ENCODE measurements around the gene MEGF6.

Gene MEGF6

GRCh38 chr1:3596663-3597598, 14.4 kb downstream of the MEGF6 start:
- no peak overlapping the region for H3K27ac ChIP-seq (ENCODE audit: poor library complexity, severe bottlenecking)
- no peak overlapping the region for H3K4me3 ChIP-seq (ENCODE audit: severe bottlenecking)
- ATAC-seq (ENCODE audit: low read depth) (no peak), DNase-seq (ENCODE audit: low spot score) (no peak)
- no peaks in the 10 kb centered on the region for H3K36me3 ChIP-seq (ENCODE audit: low read depth)
- no peaks in the 10 kb centered on the region for H3K27me3 ChIP-seq (ENCODE audit: insufficient read depth, poor library complexity, severe bottlenecking)
- no peaks in the 10 kb centered on the region for H3K9me3 ChIP-seq (ENCODE audit: severe bottlenecking)
- TF ChIP-seq, protein P1, sequence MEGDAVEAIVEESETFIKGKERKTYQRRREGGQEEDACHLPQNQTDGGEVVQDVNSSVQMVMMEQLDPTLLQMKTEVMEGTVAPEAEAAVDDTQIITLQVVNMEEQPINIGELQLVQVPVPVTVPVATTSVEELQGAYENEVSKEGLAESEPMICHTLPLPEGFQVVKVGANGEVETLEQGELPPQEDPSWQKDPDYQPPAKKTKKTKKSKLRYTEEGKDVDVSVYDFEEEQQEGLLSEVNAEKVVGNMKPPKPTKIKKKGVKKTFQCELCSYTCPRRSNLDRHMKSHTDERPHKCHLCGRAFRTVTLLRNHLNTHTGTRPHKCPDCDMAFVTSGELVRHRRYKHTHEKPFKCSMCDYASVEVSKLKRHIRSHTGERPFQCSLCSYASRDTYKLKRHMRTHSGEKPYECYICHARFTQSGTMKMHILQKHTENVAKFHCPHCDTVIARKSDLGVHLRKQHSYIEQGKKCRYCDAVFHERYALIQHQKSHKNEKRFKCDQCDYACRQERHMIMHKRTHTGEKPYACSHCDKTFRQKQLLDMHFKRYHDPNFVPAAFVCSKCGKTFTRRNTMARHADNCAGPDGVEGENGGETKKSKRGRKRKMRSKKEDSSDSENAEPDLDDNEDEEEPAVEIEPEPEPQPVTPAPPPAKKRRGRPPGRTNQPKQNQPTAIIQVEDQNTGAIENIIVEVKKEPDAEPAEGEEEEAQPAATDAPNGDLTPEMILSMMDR (IDR thresholded peaks at IDR 0.05; ENCODE audit: poor library complexity, severe bottlenecking), result no peak
- H3K4me1 ChIP-seq (ENCODE audit: insufficient read depth, poor library complexity, severe bottlenecking), result no peaks in the 10 kb centered on the region

GRCh38 chr1:3595949-3596348, 15.4 kb downstream of the MEGF6 start:
- TF ChIP-seq, protein P1 (IDR thresholded peaks at IDR 0.05; ENCODE audit: poor library complexity, severe bottlenecking), result no peak
- no peaks in the 10 kb centered on the region for H3K4me1 ChIP-seq (ENCODE audit: insufficient read depth, poor library complexity, severe bottlenecking)
- H3K27ac ChIP-seq (ENCODE audit: poor library complexity, severe bottlenecking), result no peak overlapping the region
- no peaks in the 10 kb centered on the region for H3K9me3 ChIP-seq (ENCODE audit: severe bottlenecking)
- no peak for ATAC-seq (ENCODE audit: low read depth)
- no peak overlapping the region for H3K4me3 ChIP-seq (ENCODE audit: severe bottlenecking)
- no peaks in the 10 kb centered on the region for H3K36me3 ChIP-seq (ENCODE audit: low read depth)
- H3K27me3 ChIP-seq (ENCODE audit: insufficient read depth, poor library complexity, severe bottlenecking), result no peaks in the 10 kb centered on the region
- DNase-seq (ENCODE audit: low spot score), result no peak

GRCh38 chr1:3594706-3595377, 16.5 kb downstream of the MEGF6 start:
- Histone ChIP-seq H3K27me3 (ENCODE audit: insufficient read depth, poor library complexity, severe bottlenecking) (no peaks in the 10 kb centered on the region), H3K27ac (ENCODE audit: poor library complexity, severe bottlenecking) (no peak overlapping the region), H3K9me3 (ENCODE audit: severe bottlenecking) (no peaks in the 10 kb centered on the region), H3K36me3 (ENCODE audit: low read depth) (no peaks in the 10 kb centered on the region), H3K4me1 (ENCODE audit: insufficient read depth, poor library complexity, severe bottlenecking) (no peaks in the 10 kb centered on the region), H3K4me3 (ENCODE audit: severe bottlenecking) (no peak overlapping the region)
- TF ChIP-seq, protein P1 (IDR thresholded peaks at IDR 0.05; ENCODE audit: poor library complexity, severe bottlenecking), result no peak
- DNase-seq (ENCODE audit: low spot score) (no peak), ATAC-seq (ENCODE audit: low read depth) (no peak)

DNA sequence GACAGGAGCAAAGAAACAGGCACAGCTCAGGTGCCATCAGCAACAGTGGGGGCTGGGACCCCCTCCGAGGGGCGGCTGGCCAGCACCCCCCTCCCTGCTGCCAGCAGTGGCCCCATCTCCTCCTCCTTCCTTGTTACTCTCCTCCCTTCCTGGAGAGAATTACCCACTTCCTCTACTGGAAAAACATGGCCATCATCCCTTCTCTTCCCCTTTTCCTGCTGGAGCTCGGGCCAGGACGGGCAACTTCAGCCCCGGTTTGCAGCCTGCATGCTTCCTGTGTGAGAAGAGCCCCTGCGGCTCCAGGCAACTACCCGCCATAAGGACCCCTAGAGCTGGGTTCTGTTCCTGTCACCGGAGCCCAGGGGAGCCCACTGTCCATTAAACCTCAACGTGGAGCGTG, 17.6 kb downstream of the MEGF6 start:
- TF ChIP-seq, protein P1 (IDR thresholded peaks at IDR 0.05; ENCODE audit: poor library complexity, severe bottlenecking), result no peak

More for the DNA sequence above, 17.6 kb downstream of the MEGF6 start:
- Histone ChIP-seq H3K4me1 (ENCODE audit: insufficient read depth, poor library complexity, severe bottlenecking) (no peaks in the 10 kb centered on the region), H3K27ac (ENCODE audit: poor library complexity, severe bottlenecking) (no peak overlapping the region), H3K9me3 (ENCODE audit: severe bottlenecking) (no peaks in the 10 kb centered on the region), H3K36me3 (ENCODE audit: low read depth) (no peaks in the 10 kb centered on the region), H3K27me3 (ENCODE audit: insufficient read depth, poor library complexity, severe bottlenecking) (no peaks in the 10 kb centered on the region), H3K4me3 (ENCODE audit: severe bottlenecking) (no peak overlapping the region)
- DNase-seq (ENCODE audit: low spot score), result no peak
- ATAC-seq (ENCODE audit: low read depth), result no peak
